ENCODE results near the gene CRIP2.

Gene CRIP2

GRCh38 chr14:105500726-105501101 lies 26.1 kb downstream of the CRIP2 start:
- DNase-seq: no peak

GRCh38 chr14:105501504-105502291 lies 27.1 kb downstream of the CRIP2 start:
- DNase-seq: no peak

- no peak for DNase-seq
Observed at GRCh38 chr14:105502446-105503295, 28.1 kb downstream of the CRIP2 start.

DNA sequence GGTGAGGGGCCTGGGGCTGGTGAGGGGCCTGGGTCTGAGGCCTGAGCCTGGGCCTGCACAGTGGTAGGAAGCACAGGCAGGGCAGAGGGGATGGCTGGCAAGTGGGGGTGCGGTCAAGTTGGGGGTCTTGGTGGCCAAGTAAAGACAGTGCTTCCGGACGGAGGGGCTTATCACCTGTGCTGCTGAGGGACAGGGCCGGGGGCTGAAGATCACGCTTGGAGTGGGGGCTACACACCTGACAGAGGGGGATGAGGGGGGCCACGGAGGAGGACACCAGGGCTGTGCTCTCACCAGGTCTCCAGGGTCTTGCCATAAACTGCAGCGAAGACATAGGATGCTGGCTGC lies 28.6 kb downstream of the CRIP2 start:
- no peak for DNase-seq

DNA sequence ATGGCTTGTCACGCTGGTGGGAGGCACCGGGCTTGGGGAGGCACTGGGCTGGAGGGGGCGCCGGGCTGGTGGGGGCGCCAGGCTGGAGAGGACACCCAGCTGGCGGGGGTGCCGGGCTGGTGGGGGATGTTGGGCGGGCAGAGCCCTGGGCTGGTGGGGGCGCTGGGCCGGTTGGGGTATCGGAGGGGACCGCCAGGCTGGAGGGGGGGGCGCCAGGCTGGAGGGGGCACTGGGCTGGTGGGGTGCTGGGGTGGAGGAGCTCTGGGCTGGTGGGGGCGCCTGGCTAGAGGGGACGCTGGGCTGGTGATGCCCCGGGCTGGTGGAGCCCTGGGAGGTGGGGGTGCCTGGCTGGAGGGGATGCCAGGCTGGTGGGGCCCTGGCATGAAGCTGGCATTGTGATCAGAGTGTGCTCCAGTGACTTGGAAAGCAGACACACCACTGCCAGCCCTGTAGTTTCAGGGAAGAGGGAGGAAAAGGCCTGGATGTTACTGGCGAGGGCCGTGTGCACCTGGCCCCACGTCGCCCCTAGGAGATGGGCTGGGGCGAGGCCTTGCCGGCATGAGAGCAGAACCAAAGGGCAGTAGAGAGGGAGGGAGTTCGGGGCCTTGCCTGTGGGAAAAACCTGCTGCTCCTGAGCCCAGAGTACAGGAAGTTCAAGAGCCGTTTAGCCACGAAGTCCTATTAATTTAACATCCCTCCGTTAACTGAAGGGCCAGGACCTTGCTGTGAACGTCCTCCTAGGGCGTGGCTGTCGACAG lies 29.5 kb downstream of the CRIP2 start:
- no peak for DNase-seq

GRCh38 chr14:105505101-105505500 lies 30.5 kb downstream of the CRIP2 start:
- no peak for DNase-seq

- DNase-seq: no peak
Observed at GRCh38 chr14:105507247-105507646, 32.6 kb downstream of the CRIP2 start.

GRCh38 chr14:105508069-105508468 lies 33.4 kb downstream of the CRIP2 start:
- DNase-seq: no peak

GRCh38 chr14:105508601-105509000 lies 34.0 kb downstream of the CRIP2 start:
- no peak for DNase-seq

- DNase-seq: no peak
Observed at GRCh38 chr14:105517096-105517495, 42.5 kb downstream of the CRIP2 start.

DNA sequence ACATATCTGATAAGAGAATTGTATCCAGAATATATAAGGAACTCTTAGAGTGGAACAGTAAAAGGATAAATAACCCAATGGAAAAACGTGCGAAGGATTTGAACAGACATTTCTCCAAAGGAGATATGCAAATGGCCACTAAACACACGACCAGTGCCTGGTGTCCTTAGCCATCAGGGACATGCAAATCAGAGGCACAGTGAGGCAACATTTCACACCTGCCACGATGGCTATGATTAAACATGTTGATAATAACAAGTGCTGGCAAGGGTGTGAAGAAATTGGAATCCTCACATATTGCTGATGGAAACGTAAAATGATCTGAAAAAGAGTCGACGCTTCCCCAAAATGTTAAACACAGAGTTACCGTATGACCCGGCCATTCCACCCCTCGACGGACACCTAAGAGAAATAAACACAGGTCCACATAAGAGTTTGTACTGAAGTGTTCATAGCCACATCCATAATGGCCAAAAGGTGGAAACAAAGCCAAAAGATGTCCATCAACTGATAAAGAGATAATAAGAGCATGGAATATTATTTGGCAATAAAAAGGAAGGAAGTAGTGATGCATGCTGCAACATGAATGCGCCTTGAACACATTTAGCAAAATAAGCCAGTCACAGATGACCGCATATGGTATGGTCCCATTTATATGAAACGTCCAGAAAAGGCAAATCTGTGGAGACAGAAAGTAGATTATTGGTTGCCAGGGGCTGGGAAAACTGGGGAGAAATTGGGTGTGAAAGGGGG lies 45.5 kb downstream of the CRIP2 start:
- DNase-seq: no peak

GRCh38 chr14:105525326-105525725 lies 50.7 kb downstream of the CRIP2 start:
- no peak for DNase-seq

DNA sequence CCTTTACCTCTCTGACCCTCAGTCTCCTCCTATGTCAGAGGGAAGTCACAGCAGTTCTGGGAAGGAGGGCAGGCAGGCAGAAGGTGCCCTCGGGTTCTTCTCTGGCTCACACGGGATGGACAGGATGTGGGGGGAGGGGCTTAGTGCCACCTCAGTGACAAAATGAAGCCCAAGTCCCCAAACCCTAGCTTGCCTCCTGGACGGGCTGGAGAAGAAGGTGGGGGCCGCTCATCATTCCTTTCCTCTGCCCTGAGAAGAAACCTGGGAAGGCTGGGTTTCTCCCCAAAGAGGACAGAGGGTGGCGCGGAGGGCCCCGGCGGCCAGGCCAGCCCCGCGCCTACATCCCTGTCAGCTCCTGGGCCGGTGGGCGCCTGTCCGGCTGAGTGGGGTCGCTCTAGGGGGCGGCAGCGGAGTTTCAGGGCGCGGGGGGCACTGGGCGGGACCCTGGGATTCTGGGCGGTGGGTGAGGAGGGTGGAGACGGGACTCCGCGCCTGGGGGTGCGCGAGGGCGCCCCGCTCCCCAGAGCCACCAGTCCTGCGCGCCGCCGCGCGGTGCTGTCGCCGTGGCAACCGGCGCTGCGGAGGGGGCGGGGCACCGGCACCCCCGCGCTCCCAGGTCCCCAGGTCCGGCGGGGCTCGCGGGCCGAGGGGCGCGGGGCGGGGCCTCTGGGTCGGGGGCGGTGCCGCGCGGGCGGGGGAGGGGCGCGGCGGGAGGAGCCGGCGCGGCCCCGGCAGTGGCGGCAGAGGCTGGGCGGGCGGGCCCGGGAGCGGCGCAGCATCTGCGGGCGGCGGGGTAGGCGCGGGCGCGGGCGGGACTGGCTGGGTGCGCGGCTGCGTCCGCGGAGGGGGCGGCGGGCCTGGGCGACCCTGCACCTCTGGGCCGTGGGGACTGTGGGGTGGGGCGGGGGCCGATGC lies 51.5 kb downstream of the CRIP2 start, which contains the start of gene TMEM121:
Gene TMEM121 (plus strand): TSS at position 723 of the 915 bp plus-strand sequence. CDS start 2,252 bp downstream, outside the sequence.
- no peak for DNase-seq

DNA sequence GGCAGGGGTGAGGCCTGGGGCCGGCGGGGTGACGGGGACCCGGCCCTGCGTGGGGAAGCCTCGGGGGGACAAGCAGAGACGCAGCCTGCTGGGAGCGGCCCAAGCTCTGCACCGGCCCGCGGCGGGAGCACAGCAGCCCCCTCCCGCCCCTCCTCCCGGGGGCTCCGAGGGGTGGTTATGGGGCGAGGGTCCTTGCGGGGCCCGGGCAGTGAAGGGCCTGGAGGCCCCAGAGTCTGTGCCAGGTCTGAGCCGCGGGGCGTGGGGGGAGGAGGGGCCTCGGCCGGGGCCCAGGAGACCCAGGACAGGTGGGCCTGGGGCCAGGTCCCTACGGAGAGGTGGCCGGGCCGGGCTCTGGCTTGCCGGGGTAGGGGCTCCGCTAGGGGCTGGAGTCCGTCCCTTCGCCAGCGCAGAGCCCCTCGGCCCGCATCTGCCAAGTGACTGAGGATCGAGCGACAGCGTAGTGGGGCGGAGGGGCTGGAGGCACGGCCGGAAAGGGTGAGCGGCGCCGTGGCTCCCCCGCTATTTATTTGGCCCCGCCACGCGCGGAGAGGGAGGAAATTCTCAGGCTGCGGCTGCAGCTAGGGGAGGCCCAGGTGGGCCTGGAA lies 52.3 kb downstream of the CRIP2 start:
- no peak for DNase-seq

GRCh38 chr14:105527381-105527825 lies 52.8 kb downstream of the CRIP2 start:
- no peak for DNase-seq

- peak; percentile 66 for DNase-seq
Observed at GRCh38 chr14:105527826-105528585, 53.4 kb downstream of the CRIP2 start.

DNA sequence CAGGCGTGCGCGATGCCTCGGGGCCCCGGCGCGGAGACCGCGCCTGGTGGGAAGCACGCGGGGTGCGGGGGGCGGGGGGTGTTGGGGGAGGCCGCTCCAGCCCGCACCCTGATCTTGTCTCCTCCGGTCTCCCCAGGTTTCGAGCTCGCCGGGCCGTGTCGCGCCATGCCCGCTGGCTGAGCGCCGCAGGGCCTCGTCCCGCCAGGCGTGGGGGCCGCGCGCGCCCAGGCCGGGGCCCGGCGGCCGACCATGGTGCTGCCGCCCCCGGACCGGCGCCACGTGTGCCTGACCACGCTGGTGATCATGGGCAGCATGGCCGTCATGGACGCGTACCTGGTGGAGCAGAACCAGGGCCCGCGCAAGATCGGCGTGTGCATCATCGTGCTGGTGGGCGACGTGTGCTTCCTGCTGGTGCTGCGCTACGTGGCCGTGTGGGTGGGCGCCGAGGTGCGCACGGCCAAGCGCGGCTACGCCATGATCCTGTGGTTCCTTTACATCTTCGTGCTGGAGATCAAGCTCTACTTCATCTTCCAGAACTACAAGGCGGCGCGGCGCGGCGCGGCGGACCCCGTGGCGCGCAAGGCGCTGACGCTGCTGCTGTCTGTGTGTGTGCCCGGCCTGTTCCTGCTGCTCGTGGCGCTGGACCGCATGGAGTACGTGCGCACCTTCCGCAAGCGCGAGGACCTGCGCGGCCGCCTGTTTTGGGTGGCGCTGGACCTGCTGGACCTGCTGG lies 54.1 kb downstream of the CRIP2 start:
- DNase-seq: no peak

DNA sequence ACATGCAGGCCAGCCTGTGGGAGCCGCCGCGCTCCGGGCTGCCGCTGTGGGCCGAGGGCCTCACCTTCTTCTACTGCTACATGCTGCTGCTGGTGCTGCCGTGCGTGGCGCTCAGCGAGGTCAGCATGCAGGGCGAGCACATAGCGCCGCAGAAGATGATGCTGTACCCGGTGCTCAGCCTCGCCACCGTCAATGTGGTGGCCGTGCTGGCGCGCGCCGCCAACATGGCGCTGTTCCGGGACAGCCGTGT lies 54.6 kb downstream of the CRIP2 start:
- DNase-seq: no peak
